Measurements from ENCODE around the gene ARHGAP26. TPM values are rescaled to one million over a fixed set of nuclear protein-coding genes. Genes with fewer than 3 reads are reported as not detected.
A peak's percentile ranks its signal among the peaks of the same experiment; 100 is the strongest.

Gene ARHGAP26
- total RNA-seq, 1 experiment from 2014 or later, result 65.5 TPM

GRCh38 chr5:143061161-143061945 lies 291.2 kb downstream of the ARHGAP26 start:
- Histone ChIP-seq H3K27me3 (ENCODE audit: control insufficient read depth, insufficient read depth, low read length) (no peaks in the 10 kb centered on the region), H3K4me1 (ENCODE audit: control insufficient read depth, insufficient read depth, low read length) (0 out of 2 replicates have a peak, but pooled peaks cover under 1% of the 10 kb centered on the region), H3K27ac (ENCODE audit: low read length) (no peak overlapping the region), H3K4me3 (ENCODE audit: low read depth in 2 of 2, low read length in 2 of 2) (no peak overlapping the region), H3K36me3 (ENCODE audit: control insufficient read depth, insufficient read depth, low read length) (no peaks in the 10 kb centered on the region; the same call in 1 of the 2 replicates), H3K9me3 (ENCODE audit: control insufficient read depth, insufficient read depth, low read depth, low read length) (no peaks in the 10 kb centered on the region)
- DNase-seq (ENCODE audit: low read depth, low spot score) (peak; percentile 75), ATAC-seq (peak; percentile 82)
- TF ChIP-seq SIN3A (IDR thresholded peaks at IDR 0.05; ENCODE audit: borderline replicate concordance, insufficient read depth, low read depth, low read length), result no peak
- TF ChIP-seq POLR2AphosphoS5 (IDR thresholded peaks at IDR 0.05; ENCODE audit: low read depth, low read length), result no peak
- TF ChIP-seq TCF7L2 (IDR thresholded peaks at IDR 0.05; ENCODE audit: low read depth, low read length), result no peak
- no peak for TF ChIP-seq CTCF (IDR thresholded peaks at IDR 0.05)
- no peak for TF ChIP-seq REST (IDR thresholded peaks at IDR 0.05; ENCODE audit: insufficient read depth in 1 of 2, low read depth in 2 of 2, low read length in 1 of 2)
- in situ Hi-C loops (cut with HindIII; ENCODE audit: low pct_unique_long_range_greater_than_20kb, low sequenced_read_pairs), result no loop called here
- ChIA-PET POLR2A (no interaction called here), CTCF (no interaction called here)
- no TSS peak for BruUV-seq (replicated peaks)
- intact Hi-C loops (cut with micrococcal nuclease; ENCODE audit: unreplicated experiment), result no loop called here

GRCh38 chr5:143062379-143062778 lies 292.2 kb downstream of the ARHGAP26 start:
- ATAC-seq, result no peak
- H3K36me3 ChIP-seq (ENCODE audit: control insufficient read depth, insufficient read depth, low read length), result no peaks in the 10 kb centered on the region
- BruUV-seq (replicated peaks), result no TSS peak
- in situ Hi-C loops (cut with HindIII; ENCODE audit: low pct_unique_long_range_greater_than_20kb, low sequenced_read_pairs), result no loop called here
- H3K27me3 ChIP-seq (ENCODE audit: control insufficient read depth, insufficient read depth, low read length), result no peaks in the 10 kb centered on the region
- no peak for DNase-seq (ENCODE audit: low read depth, low spot score)
- H3K4me3 ChIP-seq (ENCODE audit: low read depth in 2 of 2, low read length in 2 of 2), result no peak overlapping the region
- no peaks in the 10 kb centered on the region for H3K9me3 ChIP-seq (ENCODE audit: control insufficient read depth, insufficient read depth, low read depth, low read length)
- ChIA-PET POLR2A (interaction anchor here (0.6 kb wide), 1 partner anchor 9 kb away, joined by 3 read pairs; no protein-coding TSS in a partner anchor), CTCF (no interaction called here)
- no peak overlapping the region for H3K27ac ChIP-seq (ENCODE audit: low read length)
- intact Hi-C loops (cut with micrococcal nuclease; ENCODE audit: unreplicated experiment), result no loop called here
- TF ChIP-seq TCF7L2 (IDR thresholded peaks at IDR 0.05; ENCODE audit: low read depth, low read length) (no peak), REST (IDR thresholded peaks at IDR 0.05; ENCODE audit: insufficient read depth in 1 of 2, low read depth in 2 of 2, low read length in 1 of 2) (no peak), POLR2AphosphoS5 (IDR thresholded peaks at IDR 0.05; ENCODE audit: low read depth, low read length) (no peak), SIN3A (IDR thresholded peaks at IDR 0.05; ENCODE audit: borderline replicate concordance, insufficient read depth, low read depth, low read length) (no peak), CTCF (IDR thresholded peaks at IDR 0.05) (no peak)
- H3K4me1 ChIP-seq (ENCODE audit: control insufficient read depth, insufficient read depth, low read length), result 0 out of 2 replicates have a peak, but pooled peaks cover 3% of the 10 kb centered on the region
